Measurements from ENCODE around the gene FAM219A. TPM values are rescaled to one million over a fixed set of nuclear protein-coding genes. Genes with fewer than 3 reads are reported as not detected.

Gene FAM219A
- total RNA-seq, 1 experiment from 2014 or later: 17.1 TPM

DNA sequence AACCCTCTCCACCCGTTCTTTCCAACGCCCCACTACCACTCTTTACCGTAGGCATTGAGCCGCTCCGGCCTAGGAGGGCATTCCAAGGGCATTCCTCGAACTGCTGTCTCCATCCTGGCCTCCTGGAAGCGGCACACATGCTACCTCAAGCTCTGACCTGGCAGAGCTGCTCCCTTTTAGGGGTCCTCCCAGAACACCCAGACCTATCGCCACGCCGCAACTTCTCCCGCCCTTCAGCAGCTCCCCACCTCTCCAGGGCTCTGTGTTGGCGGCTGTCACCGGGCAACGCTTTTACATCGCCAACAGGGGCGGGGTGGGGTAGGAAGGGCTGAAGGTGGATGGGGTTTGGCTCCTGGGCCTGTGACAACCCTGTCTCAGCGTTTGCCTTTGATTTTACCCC is 77.0 kb downstream of the FAM219A start:
- peak overlapping the region; percentile 69 for H2AFZ ChIP-seq (ENCODE audit: low read length)
- ChIA-PET POLR2A (ENCODE audit: unreplicated experiment) (no interaction called here), CTCF (no interaction called here)
- no TSS peak for BruUV-seq (replicated peaks)
- no peaks in the 10 kb centered on the region for H3F3A ChIP-seq (ENCODE audit: low read length, unreplicated experiment)
- no peak for DNase-seq
- TF ChIP-seq EZH2 (IDR thresholded peaks at IDR 0.05; ENCODE audit: low read length, unreplicated experiment) (no peak), EZH2phosphoT487 (IDR thresholded peaks at IDR 0.05; ENCODE audit: borderline replicate concordance, low read length) (no peak)
- TF ChIP-seq, protein P1, sequence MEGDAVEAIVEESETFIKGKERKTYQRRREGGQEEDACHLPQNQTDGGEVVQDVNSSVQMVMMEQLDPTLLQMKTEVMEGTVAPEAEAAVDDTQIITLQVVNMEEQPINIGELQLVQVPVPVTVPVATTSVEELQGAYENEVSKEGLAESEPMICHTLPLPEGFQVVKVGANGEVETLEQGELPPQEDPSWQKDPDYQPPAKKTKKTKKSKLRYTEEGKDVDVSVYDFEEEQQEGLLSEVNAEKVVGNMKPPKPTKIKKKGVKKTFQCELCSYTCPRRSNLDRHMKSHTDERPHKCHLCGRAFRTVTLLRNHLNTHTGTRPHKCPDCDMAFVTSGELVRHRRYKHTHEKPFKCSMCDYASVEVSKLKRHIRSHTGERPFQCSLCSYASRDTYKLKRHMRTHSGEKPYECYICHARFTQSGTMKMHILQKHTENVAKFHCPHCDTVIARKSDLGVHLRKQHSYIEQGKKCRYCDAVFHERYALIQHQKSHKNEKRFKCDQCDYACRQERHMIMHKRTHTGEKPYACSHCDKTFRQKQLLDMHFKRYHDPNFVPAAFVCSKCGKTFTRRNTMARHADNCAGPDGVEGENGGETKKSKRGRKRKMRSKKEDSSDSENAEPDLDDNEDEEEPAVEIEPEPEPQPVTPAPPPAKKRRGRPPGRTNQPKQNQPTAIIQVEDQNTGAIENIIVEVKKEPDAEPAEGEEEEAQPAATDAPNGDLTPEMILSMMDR (conservative IDR thresholded peaks at IDR 0.05; ENCODE audit: low read depth, low read length): no peak
- peak overlapping the region; percentile 73; the same call in 1 of the 2 replicates for H3K4me2 ChIP-seq (ENCODE audit: low read length)
- no peaks in the 10 kb centered on the region for H3K79me2 ChIP-seq (ENCODE audit: low read length)
- no peaks in the 10 kb centered on the region for H4K20me1 ChIP-seq (ENCODE audit: low read length)
- H3K27me3 ChIP-seq (ENCODE audit: low read length): no peaks in the 10 kb centered on the region
- no peaks in the 10 kb centered on the region for H3K36me3 ChIP-seq (ENCODE audit: low read depth, low read length)
- no peaks in the 10 kb centered on the region for H3K9me2 ChIP-seq (replicated peaks; ENCODE audit: low read length)
- no peaks in the 10 kb centered on the region for H3K4me1 ChIP-seq (ENCODE audit: insufficient read depth, low read length)
- no peak overlapping the region for H3K4me3 ChIP-seq (ENCODE audit: low read length)
- H3K9ac ChIP-seq (ENCODE audit: low read length): no peak overlapping the region
- intact Hi-C loops (cut with micrococcal nuclease): no loop called here
- no peaks in the 10 kb centered on the region for H3K9me3 ChIP-seq (ENCODE audit: low read length)
- no peak for ATAC-seq
- no peak overlapping the region for H3K27ac ChIP-seq (ENCODE audit: low read length)

DNA sequence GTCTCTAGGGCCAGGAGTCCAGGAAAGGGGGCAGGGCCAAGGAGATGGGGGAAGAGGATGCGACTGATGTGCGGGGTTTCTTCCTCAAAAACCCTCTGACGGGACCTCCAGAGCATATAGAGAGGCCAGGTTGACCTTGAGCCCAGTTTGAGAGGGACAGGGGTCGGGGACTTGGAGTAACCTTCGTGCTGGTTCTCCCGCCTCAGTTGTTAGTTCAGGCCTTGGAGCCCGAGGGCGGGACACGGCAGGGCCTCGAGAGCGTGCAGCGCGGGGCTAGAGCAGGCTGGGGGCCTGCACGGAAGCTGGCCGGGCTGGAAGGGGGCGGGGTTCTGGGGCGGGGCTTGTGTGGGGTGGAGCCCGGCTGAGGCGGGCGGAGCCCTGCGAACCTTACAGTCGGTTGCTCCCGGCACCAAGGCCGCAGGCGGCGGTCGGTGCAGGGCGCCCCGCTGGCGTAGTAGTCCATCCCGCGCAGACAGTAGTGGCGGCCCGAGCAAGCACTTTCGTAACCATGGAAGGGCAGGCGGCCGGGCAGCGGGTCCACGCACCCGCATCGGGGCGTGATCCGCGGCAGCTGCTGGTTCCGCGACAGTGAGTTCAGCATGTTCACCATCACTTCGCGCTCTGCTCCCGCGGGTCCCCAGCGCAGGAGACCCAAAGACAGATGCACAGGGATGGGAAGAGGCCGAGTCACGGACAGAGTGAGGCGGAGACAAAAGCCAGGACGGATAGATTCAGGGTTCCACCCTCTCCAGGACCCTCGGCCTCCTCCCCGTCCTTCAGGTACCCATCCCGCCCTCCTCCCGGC is 77.7 kb downstream of the FAM219A start:
- Histone ChIP-seq H3K27me3 (ENCODE audit: low read length) (no peaks in the 10 kb centered on the region), H3K9me2 (replicated peaks; ENCODE audit: low read length) (no peaks in the 10 kb centered on the region), H3K9ac (ENCODE audit: low read length) (no peak overlapping the region), H3K79me2 (ENCODE audit: low read length) (no peaks in the 10 kb centered on the region), H3K4me2 (ENCODE audit: low read length) (peak overlapping the region; percentile 73), H2AFZ (ENCODE audit: low read length) (peak overlapping the region; percentile 73), H3K4me3 (ENCODE audit: low read length) (peak overlapping the region; percentile 59; the same call in 1 of the 2 replicates), H3F3A (ENCODE audit: low read length, unreplicated experiment) (no peaks in the 10 kb centered on the region), H3K27ac (ENCODE audit: low read length) (no peak overlapping the region), H3K36me3 (ENCODE audit: low read depth, low read length) (no peaks in the 10 kb centered on the region), H3K9me3 (ENCODE audit: low read length) (no peaks in the 10 kb centered on the region), H3K4me1 (ENCODE audit: insufficient read depth, low read length) (peaks cover 4% of the 10 kb centered on the region), H4K20me1 (ENCODE audit: low read length) (no peaks in the 10 kb centered on the region)
- DNase-seq (peak; percentile 52), ATAC-seq (peak; percentile 16)
- POLR2A ChIA-PET (ENCODE audit: unreplicated experiment): interaction anchor here (0.6 kb wide), 1 partner anchor 48 kb away, joined by 4 read pairs; no protein-coding TSS in a partner anchor
- TSS peak; percentile 30 for BruUV-seq (replicated peaks)
- TF ChIP-seq EZH2 (IDR thresholded peaks at IDR 0.05; ENCODE audit: low read length, unreplicated experiment) (no peak), EZH2phosphoT487 (IDR thresholded peaks at IDR 0.05; ENCODE audit: borderline replicate concordance, low read length) (no peak)
- TF ChIP-seq, protein P1 (conservative IDR thresholded peaks at IDR 0.05; ENCODE audit: low read depth, low read length): no peak
- intact Hi-C loops (cut with micrococcal nuclease): no loop called here
- CTCF ChIA-PET: no interaction called here

DNA sequence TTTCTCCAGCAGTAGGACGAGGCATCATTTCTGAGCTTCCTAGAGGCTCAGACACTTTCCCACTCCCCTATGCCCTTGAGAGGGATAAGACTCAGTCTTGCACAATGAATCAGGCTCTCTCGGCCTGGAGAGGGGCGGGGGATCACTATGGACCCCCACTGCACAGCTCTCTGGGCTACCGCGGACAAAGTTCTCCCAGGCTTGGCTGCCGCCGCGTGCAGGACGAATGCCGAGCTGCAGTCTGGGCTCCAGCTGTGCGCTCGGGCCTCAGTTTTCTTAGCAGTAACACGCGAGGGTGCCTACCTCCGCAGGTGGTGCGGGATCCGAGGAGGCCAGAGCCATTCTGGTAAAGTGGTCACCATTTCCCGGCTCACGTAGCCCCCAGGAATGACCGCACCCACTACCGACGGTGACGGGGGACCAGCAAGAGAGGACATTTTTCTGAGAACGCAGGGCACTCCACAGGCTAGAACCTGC is 78.3 kb downstream of the FAM219A start:
- no peak overlapping the region for H3K27ac ChIP-seq (ENCODE audit: low read length)
- peaks cover 10% of the 10 kb centered on the region for H3K4me1 ChIP-seq (ENCODE audit: insufficient read depth, low read length)
- intact Hi-C loops (cut with micrococcal nuclease): no loop called here
- H3F3A ChIP-seq (ENCODE audit: low read length, unreplicated experiment): no peaks in the 10 kb centered on the region
- TF ChIP-seq EZH2phosphoT487 (IDR thresholded peaks at IDR 0.05; ENCODE audit: borderline replicate concordance, low read length): no peak
- TF ChIP-seq, protein P1 (conservative IDR thresholded peaks at IDR 0.05; ENCODE audit: low read depth, low read length): no peak
- no peak for TF ChIP-seq EZH2 (IDR thresholded peaks at IDR 0.05; ENCODE audit: low read length, unreplicated experiment)
- ATAC-seq: no peak
- no peaks in the 10 kb centered on the region for H3K9me3 ChIP-seq (ENCODE audit: low read length)
- H3K4me3 ChIP-seq (ENCODE audit: low read length): no peak overlapping the region
- H3K79me2 ChIP-seq (ENCODE audit: low read length): no peaks in the 10 kb centered on the region
- CTCF ChIA-PET: no interaction called here
- BruUV-seq (replicated peaks): no TSS peak
- no peaks in the 10 kb centered on the region for H3K9me2 ChIP-seq (replicated peaks; ENCODE audit: low read length)
- POLR2A ChIA-PET (ENCODE audit: unreplicated experiment): interaction anchor here (0.6 kb wide), 1 partner anchor 48 kb away, joined by 4 read pairs; no protein-coding TSS in a partner anchor
- peak overlapping the region; percentile 81; the same call in 1 of the 2 replicates for H3K4me2 ChIP-seq (ENCODE audit: low read length)
- H3K27me3 ChIP-seq (ENCODE audit: low read length): no peaks in the 10 kb centered on the region
- H3K36me3 ChIP-seq (ENCODE audit: low read depth, low read length): no peaks in the 10 kb centered on the region
- peak overlapping the region; percentile 73; the same call in 1 of the 2 replicates for H2AFZ ChIP-seq (ENCODE audit: low read length)
- H3K9ac ChIP-seq (ENCODE audit: low read length): no peak overlapping the region
- H4K20me1 ChIP-seq (ENCODE audit: low read length): no peaks in the 10 kb centered on the region
- no peak for DNase-seq
